OCI-LY3 (cell line): ENCODE data around the gene KCNMA1.

Experiments
- EZH2phosphoT487 ChIP-seq: fragments of 200-600 bp; shearing (Covaris generic); IDR thresholded peaks from 2 replicates; pipeline ENCODE4 v1.6.1; 2018; ENCODE audit warnings: antibody characterized with exemption, mixed run types, low read depth
- TF ChIP-seq, protein P1 (sequence below): fragments of 200-600, 300-600 bp; sonication (generic); IDR thresholded peaks from 2 replicates; pipeline ENCODE4 v1.5.1; 2014; ENCODE audit warnings: antibody characterized with exemption, low read length, low read depth

DNA sequence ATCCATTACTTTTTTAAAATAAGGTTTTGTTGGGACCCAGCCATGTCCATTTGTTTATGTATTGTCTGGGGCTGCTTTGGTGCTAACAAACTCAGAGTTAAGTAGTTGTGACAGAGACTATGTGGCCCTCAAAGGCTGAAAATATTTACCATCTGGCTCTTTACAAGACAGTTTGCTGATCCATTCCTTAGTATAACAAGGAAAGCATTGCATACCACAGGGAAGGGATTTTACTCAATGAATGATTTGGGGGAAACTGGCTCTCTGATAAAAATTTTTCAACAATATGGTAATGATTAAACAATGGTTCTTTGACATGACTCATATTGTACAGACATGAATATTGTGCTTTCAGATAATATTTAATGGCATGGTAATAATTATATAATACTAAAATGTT, 738.1 kb downstream of the KCNMA1 start:
- TF ChIP-seq, protein P1, sequence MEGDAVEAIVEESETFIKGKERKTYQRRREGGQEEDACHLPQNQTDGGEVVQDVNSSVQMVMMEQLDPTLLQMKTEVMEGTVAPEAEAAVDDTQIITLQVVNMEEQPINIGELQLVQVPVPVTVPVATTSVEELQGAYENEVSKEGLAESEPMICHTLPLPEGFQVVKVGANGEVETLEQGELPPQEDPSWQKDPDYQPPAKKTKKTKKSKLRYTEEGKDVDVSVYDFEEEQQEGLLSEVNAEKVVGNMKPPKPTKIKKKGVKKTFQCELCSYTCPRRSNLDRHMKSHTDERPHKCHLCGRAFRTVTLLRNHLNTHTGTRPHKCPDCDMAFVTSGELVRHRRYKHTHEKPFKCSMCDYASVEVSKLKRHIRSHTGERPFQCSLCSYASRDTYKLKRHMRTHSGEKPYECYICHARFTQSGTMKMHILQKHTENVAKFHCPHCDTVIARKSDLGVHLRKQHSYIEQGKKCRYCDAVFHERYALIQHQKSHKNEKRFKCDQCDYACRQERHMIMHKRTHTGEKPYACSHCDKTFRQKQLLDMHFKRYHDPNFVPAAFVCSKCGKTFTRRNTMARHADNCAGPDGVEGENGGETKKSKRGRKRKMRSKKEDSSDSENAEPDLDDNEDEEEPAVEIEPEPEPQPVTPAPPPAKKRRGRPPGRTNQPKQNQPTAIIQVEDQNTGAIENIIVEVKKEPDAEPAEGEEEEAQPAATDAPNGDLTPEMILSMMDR: no peak
- TF ChIP-seq EZH2phosphoT487: no peak
